ENCODE results near the gene DNAH5.
"Not testable (repeated sequence)": the region's sequence is repeated elsewhere in the genome, so short reads cannot be mapped to it uniquely, and the experiment has no call there.

DNAH5 gene

GRCh38 chr5:13944560-13945199 is at the start of gene DNAH5:
Gene DNAH5, minus strand, starts transcription at chr5:13944688. Its CDS starts 250 bp downstream, at chr5:13944438.
- DNase-seq: peak; percentile 98

GRCh38 chr5:13993926-13994325 is 49.4 kb upstream of the DNAH5 start:
- no peak for DNase-seq

- no peak for DNase-seq
These were observed 48.3 kb upstream of the DNAH5 start for GRCh38 chr5:13992795-13993194.

- DNase-seq: no peak
These were observed 46.9 kb upstream of the DNAH5 start for GRCh38 chr5:13991365-13991764.

DNA sequence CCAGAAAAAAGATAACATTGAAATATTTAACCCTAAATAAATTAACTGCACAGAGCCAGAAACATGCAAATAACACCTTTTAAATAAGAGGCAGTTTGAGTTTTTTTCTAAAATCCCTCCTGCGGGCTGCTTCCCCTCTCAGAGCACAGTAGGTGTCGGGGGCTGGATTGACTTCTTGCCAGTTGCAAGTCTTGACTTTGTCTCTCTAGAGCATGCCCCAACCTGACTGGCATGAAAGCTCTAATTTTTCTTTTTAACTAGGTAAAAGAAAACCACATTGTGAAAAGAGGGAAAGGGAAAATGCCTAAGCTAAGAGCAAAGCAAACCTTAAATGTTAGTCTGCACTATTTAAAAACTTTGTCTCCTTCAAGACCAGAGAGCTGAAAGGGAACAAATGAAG is 46.4 kb upstream of the DNAH5 start:
- peak; percentile 12 for DNase-seq

DNA sequence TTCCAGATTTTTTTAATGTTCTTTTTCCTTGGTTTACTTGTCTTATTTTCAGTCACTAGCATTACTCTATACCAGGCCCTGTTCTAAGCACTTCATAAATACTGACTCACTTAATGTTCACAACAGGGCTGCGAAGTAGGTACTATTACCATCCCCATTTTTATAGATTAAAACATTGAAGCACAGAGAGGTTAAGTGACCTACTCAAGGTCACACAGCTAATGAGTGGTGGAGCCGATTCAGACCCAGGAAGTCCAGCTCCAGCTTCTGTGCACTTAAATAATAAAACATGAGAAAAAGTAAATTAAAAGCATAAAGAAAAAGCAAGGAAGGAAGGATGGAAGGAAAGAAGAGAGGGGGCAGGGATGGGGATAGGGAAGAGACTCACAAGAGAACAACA is 45.3 kb upstream of the DNAH5 start:
- no peak for DNase-seq

DNA sequence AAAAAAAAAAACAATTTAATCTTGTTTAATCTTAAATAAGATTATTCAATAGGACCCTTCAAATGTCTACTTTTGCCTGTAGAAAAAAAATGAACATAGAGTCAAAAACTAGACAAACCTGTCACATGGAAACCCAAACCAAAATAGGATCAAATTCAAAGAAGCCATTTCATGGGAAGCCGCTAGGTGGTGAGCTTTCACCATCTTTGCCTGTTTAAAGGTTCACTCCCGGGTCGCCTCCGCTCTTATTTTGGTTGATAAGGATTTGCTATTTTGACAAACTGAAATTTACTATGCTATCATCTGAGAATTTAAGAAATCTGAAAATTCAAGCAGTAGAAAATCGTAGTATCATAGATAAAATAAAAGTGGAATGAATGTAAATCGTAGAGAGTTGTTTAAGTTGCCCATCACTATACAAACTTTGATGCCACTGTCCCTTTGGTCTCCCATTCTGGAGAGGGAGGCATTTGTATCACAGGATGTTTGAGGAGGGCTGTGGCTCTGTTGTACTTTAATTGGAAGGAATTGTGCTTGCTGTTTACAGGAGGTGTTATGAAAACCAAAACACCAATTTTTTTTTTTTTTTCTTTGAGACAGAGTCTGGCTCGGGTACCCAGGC is 43.5 kb upstream of the DNAH5 start:
- peak; percentile 59 for DNase-seq

GRCh38 chr5:13985731-13986418 is 41.4 kb upstream of the DNAH5 start:
- DNase-seq: no peak

GRCh38 chr5:13984888-13985287 is 40.4 kb upstream of the DNAH5 start:
- not testable (repeated sequence) for DNase-seq

DNA sequence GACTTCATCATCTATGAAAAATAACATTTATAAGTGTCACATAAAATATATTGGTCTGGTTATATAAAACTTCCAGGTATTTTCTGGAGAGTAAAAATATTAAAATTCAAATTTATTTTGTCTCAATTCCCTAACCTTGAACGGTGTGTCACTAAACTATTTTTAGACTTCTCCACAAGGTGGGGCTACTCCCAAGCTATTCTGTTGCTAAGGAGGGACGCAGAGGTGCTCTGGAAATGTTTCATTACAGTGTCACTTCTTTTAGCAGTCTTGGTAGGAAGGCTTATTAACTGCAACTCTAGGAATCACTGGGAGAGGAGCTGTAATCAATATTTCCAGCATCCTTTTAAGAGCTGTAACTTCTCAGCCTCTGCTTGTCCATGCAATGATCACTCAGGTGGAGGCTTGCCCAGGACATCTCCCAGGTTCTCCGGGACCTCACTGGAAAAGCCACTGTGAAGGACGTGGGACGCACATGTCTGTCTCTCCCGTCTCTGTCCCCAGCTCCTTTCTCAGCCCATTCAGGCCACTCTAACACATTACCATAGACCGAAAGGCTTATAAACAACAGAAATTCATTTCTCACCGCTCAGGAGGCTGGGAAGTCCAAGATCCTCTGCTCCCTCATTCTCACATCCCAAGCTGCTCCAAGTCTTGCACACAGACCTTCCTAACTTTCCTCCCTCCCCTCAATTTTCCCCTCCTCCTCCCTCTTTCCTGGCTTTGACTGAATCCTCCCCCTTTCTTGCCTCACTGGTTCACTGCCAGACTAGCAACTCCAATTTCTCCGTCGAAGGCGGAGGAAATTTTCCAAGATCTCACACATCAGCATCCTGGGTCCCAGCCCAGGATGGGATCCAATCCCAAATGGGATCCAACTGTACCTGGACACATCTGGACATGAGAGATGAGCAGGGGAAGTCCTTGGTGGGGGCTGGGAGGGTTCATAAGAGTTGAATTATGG is 32.7 kb upstream of the DNAH5 start:
- DNase-seq: peak; percentile 54

DNA sequence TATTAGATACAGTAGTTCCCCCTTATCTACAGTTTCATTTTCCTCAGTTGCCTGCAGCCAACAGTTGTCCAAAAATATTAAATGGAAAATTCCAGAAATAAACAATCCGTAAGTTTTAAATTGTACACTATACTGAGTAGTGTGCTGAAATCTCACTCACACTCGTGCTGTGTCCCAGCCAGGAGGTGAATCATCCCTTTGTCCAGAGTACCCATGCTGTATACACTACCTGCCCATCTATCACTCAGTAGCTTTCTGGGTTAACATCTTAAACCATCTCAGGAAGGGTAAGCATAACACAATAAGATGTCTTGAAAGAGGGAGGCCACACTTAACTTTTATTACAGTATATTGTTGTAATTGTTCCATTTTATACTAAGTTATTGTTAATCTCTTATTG is 31.7 kb upstream of the DNAH5 start:
- DNase-seq: no peak

- no peak for DNase-seq
These were observed 30.8 kb upstream of the DNAH5 start for GRCh38 chr5:13975246-13975645.

GRCh38 chr5:13973724-13974123 is 29.2 kb upstream of the DNAH5 start:
- DNase-seq: no peak

DNA sequence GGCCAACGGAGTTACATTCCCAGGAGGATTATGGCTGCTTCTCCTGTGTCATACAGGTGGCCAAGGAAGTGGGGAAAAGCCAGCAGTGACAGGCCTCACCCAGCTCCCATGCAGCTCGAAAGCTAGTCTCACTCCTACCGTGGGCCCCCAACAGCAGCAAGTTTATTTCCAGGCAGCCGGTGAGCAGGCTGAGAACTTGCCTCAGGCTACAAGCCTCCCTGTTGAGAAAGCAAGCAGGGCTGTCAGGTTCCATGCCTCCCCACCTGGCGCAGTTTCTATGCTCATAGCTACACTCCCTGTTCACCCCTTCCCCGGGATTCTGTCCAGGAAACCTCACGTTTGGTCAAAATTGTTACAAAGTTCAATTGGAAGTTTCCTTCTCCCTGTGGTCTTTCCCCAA is 27.5 kb upstream of the DNAH5 start:
- no peak for DNase-seq

DNA sequence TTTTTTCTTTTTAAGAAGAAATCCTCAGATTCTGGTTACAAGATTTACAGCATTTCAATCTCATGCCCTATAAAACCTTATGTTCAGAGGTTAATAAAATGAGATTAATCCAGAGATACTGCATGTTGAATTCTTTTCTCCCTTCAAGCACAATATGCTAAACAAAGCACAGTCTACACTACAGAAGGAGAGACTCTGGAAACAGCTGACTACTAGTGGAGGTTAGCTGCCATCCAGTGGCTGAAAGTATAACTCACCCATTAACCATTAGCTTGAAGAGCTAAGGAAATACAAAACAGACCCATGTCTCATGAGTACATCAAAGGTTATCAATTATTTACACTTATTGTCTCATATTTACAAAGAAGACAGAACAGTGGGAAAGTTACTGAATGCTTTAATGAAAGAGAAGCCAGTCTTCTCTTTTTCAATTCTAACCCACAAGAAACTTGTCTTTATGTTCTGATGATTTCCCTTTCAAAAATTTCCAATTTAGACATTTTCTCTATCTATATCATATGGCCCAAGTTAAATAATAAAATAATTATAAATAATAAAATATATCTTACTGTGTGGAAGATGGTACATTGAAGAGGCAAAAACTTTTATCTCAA is 12.7 kb upstream of the DNAH5 start:
- DNase-seq: peak; percentile 86

DNA sequence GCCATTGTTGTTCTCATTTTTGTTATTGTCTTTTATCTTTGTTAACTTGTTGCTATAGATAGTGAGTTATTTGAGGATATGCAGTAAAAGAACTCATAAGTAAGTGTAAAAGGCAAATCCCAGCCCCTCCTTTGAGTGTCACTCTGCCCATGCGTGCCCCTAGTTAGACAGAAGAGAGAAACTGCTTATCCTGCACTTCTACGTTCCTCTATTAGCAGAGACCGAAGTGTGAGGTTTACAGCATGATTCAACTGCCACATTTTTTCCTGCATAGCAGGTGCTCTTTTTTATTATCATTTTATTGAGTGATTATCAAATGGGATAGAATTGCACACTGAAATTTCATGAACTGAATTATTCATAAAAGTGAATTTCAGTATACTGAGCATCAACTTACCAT is 12.0 kb upstream of the DNAH5 start:
- DNase-seq: peak; percentile 52

- no peak for DNase-seq
These were observed 11.4 kb upstream of the DNAH5 start for GRCh38 chr5:13955896-13956295.

GRCh38 chr5:13946111-13946510 is 1.6 kb upstream of the DNAH5 start:
- no peak for DNase-seq

DNA sequence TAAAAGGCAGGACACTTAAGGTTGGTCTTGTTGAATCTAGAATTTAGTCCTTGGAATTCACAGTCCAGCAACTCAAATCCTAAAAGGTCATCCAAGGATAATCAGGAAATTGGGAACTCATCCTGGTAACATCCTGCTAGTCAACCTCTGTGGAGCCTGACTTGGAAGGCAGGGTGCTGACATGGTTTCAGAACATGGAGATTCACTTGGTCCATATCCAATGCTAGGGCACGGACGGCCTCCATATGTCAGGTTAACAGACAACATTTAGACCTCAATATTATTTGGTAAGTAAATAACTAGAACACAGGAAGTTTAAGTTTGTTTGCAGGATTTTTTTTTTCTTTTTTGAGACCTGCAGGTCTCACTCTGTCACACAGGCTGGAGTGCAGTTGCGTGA is 783 bp upstream of the DNAH5 start:
- DNase-seq: no peak

DNA sequence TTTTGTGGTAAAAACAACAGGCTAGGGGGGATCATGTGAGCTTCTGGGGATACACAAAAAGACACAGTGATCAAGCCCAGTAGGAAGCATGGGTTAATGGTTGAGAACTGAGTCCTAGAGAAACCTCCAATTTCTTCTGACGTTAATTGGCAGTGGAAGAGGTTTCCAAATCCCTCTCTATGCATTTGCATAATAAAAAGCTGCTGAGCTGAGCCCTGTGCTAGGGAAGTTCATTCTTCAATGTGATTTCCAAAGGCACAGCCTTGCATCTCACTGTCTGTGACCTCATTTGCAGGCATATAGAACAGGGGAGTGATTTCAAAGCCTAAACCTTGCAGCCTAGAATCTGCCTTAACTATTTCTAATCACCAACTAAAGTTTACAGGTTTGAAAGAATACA is 812 bp downstream of the DNAH5 start:
- no peak for DNase-seq

GRCh38 chr5:13941468-13941867 is 3.0 kb downstream of the DNAH5 start:
- DNase-seq: no peak

GRCh38 chr5:13939638-13940037 is 4.8 kb downstream of the DNAH5 start:
- DNase-seq: peak; percentile 48

DNA sequence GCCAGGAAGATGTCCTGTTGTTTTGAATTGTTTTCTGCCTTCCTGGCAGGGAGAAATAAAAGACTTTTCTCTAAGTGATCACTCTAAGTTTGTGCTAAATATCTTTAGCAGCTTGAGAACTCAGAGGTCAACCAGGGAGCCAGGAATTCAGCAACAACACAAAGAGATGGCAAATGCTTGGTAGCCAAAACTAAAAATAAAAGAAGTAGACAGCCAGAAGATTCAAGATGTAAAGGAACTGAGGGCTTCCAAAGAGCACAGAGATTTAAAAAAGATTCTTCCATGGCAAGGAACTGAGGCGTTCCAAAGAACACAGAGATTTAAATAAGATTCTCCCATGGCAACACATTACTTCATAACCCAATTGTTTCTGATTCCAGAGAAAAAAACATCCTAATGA is 9.6 kb downstream of the DNAH5 start:
- no peak for DNase-seq
